Measurements from ENCODE around the gene ZMIZ1.

Gene ZMIZ1

DNA sequence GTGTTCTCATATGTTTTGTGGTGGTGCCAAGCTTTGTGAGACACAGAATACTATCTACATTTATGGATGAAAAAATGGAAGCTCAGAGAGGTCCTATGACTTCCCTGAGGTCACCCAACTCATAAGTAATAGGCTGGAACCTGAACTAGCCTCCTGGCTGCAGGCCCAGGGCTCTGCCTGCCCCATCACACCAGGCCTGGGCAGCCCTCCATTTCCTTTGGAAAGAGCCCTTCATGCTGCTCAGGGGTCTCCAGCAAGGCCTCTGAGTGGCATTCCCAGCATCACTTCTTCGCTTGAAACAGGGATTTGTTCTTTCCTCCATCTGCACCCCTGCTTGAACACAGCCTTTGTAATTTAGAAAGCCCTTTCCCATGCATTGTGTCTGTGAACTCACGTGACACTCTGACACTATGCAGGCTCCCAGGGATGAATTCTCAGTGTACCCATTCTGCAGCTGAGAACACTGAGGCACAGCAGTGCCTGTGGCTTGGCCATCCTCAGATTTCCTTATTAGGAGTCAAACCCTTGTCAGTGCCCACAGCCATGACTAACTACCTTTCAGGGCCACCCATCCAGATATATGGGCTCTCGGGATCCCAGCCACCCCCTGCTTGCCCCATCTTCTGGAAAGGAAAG lies 150.7 kb downstream of the ZMIZ1 start:
- FAIRE-seq = no peak

DNA sequence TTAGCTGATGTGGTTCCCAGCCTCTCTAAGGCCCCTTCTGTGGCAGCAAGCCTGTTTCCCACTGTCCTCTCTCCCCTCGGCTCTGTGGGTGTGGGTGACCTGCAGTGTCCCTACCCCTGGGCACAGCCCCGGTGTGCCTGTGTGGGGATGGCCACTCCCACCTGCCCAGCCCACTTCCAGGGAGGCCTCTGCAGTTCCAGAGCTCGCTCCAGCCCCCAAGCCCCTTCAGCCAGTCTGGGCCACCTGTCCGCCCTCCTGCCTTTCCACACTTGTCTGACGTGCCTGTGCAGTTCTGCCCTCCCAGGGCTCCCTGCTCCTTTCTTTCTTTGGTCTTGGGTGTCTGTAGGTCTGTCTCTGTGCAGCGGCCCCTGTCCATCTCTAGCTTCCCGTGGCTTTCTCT lies 151.5 kb downstream of the ZMIZ1 start:
- no peak for FAIRE-seq

DNA sequence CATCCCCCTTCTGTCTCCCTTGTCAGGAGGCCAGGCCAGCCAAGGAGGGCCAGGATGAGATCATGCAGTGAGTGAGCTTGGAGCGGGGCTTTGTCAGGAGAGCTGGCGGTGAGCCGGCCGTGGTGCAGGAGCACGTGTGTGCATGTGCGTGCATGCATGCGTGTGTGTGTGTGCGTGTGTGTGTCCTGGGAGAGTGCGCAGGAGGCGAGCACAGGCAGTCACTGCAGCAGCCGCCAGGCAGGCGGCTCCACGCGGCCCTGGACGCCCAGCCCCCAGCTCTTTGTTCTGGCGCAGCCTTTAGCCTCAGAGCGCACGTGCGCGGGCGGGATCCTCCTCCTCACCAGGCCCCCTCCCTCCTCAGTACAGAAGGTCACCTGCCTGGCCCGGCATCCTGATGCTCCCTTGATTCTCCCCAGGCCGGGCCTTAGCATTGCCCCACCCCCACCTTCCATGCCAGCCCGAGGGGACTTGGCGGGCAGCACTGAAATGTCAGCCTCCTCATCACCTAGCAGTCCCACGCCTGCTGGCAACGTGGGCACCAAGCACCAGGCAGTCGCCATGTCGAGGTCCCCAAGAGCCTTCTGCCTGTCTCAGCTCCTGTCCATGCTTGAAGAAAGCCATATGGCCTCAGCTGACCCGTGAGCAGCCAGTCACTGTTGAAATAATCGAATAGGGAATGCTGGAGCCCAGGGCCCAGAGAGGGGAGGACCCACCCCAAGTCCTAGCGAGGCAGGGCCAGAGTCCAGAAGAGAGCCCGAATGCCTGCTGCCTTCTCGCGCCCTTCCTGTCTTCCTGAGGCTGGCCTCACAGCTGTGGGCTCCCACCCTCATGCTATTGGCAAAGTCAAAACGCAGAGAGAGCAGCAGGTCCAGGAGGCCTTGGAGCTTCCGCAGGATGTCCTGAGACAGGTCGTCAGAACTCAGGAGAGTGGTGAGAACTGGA lies 152.6 kb downstream of the ZMIZ1 start:
- no peak for FAIRE-seq

DNA sequence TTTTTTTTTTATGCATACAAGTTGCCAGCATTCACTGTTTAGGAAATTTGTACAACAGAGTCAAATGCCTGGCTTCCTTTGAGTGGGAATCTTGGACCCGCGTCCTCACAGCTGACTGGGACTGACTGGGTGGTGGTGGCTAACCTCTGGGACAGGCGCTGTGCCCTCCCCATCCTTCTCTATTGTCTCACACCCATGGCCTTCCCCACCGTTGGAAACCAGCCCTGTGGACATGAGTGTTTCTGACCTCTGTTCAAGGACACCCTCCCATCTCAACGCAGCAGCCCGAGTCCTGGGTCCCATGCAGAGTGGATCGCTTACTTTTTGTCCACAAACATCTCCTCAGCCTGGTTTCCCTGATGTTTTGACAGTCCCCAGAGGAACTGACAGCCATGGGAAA lies 153.4 kb downstream of the ZMIZ1 start:
- FAIRE-seq = no peak

DNA sequence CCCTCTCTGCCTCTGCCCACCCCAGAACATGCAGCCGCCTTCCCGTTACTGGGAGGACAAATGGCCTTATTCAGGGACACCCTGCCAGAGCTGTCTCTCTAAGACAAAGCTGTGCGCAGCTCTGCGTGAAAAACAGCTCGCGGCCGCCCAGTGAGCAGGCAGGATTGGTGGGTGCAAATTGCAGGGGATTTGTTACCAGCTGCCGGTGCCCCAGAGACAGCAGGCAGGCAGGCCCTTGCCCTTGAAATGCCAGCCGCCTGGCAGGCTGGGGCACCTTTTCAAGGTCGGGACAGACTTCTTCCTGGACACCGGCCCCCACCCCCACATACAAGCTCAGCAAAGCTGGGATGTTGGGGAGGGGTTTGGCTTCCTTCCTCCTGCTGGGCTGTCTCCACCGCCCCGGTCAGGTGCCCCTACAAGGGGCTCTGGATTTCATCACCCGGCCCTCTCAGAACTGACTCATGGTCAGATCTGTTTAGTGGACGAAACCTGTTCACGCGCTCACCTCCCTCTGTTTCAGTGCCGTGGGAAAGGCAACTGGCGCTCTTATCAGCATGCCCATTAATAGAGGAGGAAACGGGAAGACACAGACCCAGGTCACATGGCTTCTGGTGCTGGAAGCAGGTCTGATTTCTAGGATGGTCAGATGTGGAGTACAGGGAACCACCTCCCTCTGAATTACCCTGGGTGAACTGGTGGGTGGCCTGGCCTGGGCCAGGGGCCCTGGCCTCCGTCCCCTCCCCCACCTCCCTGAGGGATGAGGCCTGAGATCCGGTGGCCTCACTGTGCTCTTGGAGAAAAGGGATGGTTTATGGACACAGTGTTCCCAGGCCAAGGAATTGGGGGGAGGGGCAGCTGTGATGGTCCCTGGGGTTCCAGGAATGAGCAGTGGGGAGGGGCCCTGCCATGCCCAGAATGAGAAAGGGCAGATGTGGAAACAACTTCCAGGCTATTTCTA lies 154.6 kb downstream of the ZMIZ1 start:
- no peak for FAIRE-seq

DNA sequence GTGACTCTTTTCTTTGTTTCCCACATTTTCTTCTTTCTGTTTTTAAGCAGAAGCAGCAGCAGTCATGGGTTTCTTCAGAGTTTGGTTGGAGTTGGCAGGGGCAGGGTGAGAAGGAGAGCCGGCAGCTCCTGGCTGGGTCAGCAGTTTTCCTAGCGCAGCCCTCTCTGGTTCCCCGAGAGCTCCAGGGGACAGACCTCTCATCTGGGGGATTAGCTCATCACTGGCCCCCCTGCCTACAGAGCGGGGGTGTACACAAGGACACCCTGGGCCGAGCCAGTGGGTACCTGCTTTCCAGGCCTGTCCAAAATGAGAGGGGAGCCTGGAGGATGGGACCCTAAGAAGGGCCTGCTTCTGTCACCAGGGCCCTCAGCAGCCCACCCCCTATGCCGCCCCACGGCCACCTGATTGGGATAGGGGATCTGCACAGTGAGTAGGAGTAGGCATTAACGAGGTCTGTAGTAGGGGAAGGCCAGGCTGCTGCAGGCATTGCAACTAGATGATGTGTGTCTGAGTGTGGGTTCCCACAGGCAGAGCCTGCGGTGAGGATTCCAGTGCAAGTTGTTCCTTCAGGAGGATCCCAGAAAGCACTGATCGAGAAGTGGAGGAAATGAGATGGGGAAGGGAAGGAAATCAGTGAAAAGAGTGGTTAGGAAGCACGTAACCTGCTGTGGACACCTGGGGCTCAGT lies 155.6 kb downstream of the ZMIZ1 start:
- FAIRE-seq = no peak

DNA sequence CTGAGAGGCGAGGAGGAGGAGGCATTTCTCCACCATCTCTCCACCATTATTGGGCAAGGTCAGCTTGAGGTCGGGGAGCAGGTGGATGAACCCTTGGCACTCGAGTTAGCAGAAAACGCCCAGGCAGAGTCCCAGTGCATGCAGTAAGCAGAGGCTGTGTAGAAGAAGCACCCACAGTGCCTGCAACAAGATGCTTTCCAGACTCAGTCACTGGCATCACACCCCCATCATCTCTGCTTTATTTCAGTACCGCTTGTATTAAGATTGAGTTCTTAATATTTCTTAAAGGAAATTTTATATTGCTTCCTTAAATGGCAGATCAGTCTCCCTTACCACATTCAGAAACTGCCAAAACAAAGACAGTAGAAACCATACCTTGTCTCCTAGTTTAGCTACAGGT lies 156.2 kb downstream of the ZMIZ1 start:
- FAIRE-seq = no peak

DNA sequence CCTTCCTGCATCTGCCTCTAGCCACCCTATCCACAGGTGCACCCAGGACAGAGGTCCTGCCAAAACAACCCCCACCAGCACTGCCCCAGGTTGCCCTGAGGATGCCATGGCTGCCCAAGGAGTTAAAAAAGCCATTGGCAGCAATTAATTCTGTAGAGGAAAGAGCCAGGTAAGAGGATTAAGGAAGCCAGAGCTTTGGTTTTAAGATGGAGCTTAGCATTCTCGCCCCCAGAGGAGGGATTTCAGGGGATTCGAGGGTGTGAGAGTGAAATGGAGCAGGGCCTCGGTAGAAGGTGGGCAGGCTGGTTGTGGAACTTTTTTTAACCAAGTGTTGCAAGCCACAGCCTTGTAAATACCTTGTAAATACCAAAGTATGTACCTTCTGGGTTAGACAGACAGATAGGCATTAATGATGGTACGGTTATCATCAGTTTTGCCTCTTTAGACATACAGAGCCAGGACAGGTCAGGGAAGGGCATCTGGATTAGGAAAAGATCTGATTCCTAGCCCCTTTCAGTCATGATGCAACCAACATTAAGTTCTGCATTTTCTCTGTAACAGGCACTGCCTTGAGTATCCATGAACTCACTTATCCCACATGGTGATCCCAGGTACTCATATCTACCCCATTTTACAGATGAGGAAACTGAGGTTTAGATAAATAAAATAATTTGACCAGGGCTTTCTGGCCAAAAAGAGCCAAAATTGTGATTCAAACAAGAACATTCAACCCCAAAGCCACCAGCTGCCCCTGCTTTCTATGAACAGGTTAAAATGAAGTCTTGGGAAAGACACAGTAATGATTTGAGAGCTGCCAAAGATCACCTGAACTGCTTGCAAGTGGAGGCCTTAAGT lies 157.9 kb downstream of the ZMIZ1 start:
- FAIRE-seq = no peak

DNA sequence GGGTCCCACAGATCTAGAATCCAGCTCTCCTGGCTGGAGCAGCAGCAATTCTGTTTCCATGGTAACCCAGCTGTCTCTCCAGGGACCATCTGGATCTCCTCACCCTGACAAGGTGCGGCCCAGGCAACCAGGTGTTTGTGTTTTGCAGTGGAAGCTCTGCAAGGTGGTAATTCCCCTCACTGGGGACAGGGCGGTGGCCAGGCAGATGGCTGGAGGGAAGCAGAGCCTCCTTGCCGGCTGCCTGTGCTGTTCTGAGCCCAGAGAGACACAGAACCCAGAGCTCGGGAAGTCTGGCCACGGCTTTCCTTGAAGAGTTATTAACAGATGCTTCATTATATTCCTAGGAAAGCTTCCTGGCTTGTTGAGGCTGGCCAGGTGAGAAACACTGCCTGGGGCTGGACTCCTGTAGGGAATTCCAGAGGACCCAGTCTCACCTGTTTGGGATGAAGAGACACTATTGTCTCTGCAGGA lies 160.3 kb downstream of the ZMIZ1 start:
- no peak for FAIRE-seq

DNA sequence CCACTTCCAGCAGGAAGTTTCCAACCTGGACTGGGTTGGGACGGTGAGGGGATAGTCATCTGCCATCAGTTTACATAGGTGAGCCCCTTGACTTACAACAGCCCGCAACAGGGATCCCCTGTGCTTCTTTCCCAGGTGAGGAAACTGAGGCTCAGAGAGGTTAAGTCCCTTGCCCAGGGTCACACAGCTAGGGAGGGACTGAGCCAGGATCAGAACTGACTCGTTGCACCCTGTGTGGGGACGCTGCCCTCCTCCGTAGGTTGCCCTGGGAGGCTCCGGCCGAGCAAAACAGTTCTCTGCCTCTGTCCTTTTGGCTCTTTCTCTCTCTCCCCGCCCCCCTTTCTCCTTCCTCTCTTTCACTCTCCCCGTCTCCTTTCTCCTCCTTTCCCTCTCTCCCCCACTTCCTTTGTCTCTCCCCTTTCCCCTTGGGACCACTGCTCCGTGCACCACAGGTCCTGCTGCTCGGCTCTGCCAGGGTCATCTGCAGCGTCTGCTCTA lies 161.1 kb downstream of the ZMIZ1 start:
- FAIRE-seq = no peak

DNA sequence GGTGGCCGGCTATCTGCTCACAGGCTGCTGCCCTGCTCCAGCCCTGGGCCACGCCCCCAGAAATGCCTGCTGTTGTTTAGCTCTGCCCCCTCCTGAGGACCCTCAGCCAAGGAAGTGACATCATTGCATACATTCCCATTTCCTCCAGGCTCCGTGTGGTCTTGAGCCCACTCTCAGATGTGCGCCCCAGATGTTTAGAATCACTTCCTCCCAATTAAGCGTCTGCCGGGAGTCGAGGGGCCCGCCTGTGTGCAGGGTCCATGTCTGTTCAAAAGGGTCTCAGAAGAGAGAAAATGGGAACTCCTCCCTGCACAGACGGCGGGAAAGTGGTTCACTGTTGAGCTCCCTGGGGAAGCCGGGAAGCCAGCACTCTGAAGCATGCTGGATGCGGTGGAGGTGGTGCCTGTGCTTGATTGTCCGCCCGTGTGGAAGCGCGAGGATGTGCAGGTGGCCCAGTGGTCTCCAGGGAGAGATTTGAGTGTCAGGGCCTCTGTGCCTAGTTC lies 161.6 kb downstream of the ZMIZ1 start:
- no peak for FAIRE-seq

DNA sequence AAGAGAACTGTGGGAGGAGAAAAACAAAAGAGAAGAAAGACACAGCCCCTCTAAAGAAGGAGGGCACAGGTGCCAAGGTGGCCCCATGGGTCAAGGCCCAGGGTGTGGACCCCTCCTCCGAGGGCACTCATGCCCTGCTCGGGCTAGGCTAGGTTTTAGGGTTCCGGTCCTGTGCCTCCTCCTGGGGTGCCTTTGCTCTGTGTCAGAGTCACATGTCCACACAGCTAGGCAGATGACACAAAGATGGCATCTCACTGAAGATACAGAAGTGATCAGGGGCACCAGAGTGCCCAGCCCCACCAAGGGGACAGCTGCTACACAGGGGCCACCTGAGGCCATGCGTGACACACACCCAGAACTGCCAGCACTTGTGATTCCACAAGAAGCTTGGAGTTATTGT lies 162.1 kb downstream of the ZMIZ1 start:
- no peak for FAIRE-seq

DNA sequence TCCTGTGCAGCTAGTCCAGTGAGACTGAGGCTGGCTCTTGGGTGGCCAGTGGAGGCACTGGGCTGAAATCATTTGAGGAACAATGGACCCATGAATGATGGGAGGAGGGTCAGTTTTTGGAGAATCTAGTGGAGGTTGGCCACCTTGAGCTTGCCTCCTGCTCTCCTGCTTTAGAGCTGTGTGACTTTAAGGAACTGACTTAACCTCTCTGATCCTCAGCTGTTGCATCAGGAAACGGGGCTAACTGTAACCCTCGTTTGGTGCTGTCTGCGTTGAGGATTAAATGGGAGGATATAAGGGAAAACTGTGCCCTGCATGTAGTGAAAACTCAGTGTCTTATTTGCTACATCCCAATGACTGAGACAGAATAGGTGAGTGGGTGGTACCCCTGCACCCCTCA lies 163.1 kb downstream of the ZMIZ1 start:
- FAIRE-seq = no peak

DNA sequence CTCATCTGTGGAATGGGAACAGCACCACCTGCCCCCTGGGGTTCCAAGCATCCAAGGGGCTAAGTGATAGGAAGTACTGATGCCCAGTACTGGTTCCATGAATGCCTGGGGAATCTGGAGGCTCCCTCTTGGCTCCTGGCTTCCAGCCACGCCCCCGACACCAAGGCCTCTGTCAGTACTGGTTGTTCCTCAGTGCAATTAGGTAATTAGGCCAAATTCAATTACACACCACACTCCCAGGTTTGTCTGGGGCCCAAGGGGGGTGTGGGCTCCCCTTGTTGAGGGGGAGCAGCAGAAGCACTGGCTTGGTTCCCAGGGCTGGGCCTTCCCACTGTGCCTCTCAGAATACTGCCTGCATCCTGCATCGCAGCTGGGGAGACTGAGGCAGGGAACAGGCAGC lies 164.1 kb downstream of the ZMIZ1 start:
- no peak for FAIRE-seq

DNA sequence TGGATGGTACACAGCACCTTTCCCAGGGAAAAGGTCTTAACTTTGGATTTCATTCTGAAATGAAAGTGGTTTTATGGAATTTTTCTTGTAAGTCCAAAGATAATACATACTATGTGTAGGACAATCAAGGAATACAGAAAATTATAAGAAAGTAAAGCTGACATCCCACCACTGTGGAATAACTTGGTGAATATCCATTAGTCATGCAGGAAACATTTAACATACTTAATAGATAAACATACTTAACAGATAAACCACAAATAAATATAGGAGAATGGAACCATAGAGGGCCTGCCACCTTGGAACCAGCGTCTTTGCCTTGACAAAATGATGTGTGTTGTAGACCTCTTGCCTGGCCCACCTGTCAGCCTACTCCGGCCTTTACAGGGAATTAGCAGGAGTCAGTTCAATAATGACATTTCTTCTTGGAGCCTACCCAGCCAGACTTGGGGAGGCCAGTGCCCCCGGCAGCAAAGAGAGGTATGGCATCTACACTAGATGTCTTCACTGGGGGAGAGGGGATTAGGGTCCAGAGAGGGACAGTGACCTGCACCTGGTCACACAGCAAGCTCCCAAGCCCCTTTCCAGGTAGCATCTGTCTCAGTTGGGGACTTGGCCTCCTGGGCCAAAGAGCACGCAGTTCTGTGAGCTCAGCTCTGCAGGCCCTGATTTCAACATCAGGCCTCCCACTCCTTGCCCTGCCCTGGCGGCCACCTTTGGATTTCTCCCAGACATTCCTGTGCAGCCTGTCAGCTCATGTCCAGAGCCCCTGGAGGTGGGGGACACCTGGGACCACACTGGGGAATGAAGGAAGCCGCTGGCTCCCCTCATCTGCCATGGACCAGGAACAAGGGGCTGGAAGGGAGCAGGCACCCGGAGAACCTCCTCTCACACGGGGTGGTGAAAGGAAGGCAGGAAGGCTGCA lies 165.9 kb downstream of the ZMIZ1 start:
- FAIRE-seq = no peak

DNA sequence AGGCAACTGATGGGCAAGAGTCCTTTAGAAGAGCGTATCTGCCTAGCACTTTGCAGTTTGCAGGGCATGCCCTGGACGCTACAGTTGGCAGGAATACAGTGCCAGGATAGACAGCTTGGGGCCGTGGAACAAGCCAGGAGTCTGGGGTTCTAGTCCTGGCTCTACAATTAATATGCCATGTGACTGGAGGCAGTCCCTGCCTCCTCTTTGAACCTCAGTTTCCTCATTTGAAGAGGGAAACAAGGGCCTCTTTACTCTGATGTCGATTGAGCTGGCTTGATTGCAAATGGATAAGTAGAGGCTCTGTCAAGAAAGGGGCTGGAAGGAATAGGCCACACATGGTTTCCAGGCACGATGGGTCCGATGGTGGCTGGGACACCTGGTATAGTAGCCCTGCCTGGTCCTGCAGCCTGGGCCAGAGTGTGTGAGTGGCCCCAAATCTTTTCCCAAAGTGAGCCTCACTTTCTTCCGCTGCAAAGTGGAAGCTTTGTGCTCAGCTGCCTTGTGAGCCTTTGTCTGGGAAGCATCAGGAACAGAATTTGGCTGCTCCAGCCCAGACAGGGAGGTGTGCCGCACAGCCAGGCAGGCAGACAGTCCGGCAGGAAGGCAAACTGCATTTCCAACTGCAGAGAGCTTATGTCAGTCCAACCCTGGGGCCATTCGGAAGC lies 167.1 kb downstream of the ZMIZ1 start:
- no peak for FAIRE-seq

DNA sequence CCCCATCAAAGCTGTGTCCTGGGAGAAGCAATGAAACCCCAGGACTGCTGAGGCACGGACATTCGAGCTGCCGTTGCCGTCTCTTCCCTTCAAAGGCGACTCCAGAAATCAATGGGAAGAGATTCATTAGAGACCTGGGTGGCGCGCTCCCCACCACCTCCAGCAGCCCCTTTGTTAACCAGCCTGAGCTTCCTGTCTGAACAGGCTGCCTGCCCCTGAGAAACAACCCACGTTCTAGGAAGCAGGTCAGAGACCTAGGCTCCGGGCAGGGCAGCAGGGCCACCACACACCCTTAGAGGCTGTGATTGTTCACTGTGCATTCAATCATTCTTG lies 167.6 kb downstream of the ZMIZ1 start:
- no peak for FAIRE-seq

DNA sequence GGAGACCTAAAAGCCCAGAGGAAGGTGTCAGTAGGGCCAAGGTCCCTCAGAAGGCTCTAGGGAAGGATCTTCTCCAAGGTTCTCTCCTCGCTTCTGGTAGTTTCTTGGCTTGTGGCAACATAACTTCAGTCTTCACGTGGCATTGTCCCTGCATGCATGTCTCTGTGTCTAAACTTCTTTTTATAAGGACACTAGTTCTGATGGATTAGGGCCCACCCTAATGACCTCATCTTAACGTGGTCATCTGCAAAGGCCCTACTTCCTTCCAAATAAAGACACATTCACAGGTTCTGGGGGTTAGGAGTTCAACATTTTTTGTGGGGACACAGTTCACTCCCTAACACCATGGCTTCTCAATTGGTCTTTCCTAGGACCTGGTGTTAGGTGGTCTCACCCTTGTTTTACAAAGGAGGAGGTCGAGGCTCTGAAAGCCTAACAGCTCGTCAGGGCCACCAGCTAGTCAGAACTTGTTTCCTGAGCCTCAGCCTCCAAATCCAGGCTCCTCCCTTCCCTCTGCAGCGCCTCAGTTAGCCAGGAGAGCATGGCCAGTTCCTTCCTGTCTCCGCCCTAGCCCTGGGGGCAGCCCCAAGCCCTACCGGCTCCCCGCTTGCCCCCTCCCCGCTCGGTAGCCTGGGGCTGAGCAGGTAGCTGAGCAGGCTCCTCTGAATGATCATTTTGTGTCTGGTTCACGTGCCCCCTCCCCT lies 168.8 kb downstream of the ZMIZ1 start:
- FAIRE-seq = no peak

DNA sequence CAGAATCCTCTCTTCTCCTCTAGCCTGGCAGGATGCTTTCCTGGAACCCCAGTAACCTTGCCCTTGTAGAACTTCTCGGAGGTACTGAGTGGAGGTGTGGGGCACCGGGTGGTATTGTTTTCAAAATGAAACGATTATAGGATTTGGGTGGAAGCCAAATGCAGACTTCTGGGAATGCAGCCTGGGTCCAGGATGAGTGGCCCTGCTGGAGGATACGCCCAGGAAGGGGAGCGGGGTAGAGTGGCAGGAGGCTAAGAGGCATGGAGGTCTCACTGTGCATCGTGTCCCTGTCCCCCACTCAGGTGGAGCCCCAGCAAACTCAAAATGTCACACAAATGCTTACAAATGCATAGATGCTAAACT lies 169.4 kb downstream of the ZMIZ1 start:
- FAIRE-seq = no peak

Measured in endometrium (tissue), 2 donors.